Vagina (tissue), 2 donors: ENCODE measurements around the gene SDCBP2.

Experiments used
- CTCF ChIP-seq, 3 experiments: fragments of 450-650 bp in 2 of 3; fragments of 200-600 bp in 1 of 3; sonication (generic) in 1 of 3; IDR thresholded peaks; one replicate each; pipeline ENCODE4 v1.5.1; 2017 to 2019; ENCODE audit warnings: antibody characterized with exemption in 3 of 3, mild to moderate bottlenecking in 2 of 3, moderate library complexity in 2 of 3
- POLR2A ChIP-seq, 2 donors: fragments of 450-650 bp; IDR thresholded peaks; one replicate each; pipeline ENCODE4 v1.6.1; 2017; ENCODE audit warnings: antibody characterized with exemption in 2 of 2, mild to moderate bottlenecking in 2 of 2, moderate library complexity in 2 of 2

GRCh38 chr20:1331801-1332453 lies 3.0 kb upstream of the SDCBP2 start:
- TF ChIP-seq CTCF (IDR thresholded peaks at IDR 0.05) (no peak), POLR2A (IDR thresholded peaks at IDR 0.05) (no peak)
